Hematopoietic multipotent progenitor cell treated with erythropoietin and hydrocortisone succinate and interleukin-3 and kit ligand, for 17 days (in vitro differentiated cells): ENCODE measurements around the gene RYR3.

ENCODE experiments used
- DNase-seq: peaks from one replicate; pipeline ENCODE4 v3.0.0-alpha.2; 2015; ENCODE audit warnings: low spot score

Gene RYR3

DNA sequence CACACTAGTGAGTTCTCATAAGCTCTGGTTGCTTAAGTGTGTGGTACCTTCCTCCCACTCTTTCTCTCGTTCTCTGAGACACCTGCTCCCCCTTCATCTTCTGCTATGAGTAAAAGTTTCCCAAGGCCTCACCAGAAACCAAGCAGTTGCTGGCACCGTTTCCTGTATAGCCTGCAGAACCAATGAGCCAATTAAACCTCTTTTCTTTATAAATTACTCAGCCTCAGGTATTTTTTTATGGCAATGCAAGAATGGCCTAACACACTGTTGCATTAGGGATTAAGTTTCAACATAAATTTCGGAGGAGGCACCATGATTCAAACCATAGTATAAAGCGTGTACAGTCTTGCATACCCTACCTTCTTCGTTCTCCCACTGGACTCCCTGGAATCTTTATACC, 405.3 kb downstream of the RYR3 start:
- no peak for DNase-seq

DNA sequence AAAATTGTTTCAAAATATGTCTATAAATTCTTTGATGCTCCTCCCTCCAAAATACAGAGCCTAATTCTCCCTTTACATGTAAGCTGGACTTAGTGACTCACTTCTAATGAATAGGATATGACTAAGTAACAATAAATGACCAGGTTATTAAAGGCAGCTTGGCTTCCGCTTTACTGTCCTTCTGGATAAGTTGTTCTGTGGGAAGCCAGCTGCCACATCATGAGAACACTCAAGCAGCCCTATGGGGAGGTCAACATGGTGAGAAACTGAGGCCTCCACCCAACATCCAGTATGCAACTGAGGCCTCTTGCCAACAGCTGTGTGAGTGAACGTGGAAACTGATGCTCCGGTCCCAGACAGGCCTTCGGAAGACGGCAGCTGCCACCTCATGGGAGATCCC, 410.2 kb downstream of the RYR3 start:
- DNase-seq = no peak

DNA sequence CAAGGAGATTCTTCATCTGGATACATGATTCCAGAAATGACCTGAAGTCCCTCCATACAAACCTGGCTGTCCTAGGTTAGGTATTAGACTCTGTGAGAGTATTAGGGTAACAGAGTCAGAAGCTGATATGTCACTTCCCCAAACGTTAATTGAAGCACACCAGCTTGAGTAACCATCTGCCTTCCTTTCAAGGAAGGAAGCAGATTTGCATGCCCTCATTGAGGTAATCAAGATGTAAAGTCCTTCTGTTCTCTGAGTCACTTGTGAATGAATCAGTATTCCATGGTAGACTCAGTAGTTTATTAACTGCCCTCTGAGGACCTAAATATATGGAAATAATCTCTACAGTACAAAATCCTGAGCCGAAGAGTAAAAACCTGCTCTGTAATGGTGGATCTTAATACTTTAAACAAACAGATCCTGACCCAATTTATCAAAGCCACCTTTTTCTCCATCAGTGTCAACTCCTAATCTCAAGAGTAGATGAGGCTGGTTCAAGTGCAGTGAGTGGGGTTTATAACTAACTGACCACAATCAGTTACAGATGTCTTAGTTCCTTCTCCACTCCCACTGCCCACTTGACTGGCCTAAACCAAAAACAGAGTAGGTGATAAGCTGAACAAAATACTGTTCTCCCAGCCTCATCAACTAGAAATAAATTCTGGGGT, 411.4 kb downstream of the RYR3 start:
- no peak for DNase-seq

DNA sequence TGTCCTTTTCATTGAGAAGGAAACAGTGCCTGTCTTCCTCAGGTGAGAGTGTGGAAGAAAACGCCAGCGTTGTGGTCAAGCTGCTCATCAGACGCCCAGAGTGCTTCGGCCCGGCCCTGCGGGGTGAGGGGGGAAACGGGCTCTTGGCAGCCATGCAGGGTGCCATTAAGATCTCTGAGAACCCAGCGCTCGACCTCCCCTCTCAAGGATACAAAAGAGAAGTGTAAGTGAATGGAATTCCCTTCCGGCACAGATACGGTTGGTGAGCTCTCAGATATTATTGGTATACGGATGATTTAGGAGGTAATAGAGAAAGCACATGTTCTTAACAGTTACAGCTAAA, 411.9 kb downstream of the RYR3 start:
- DNase-seq = no peak

DNA sequence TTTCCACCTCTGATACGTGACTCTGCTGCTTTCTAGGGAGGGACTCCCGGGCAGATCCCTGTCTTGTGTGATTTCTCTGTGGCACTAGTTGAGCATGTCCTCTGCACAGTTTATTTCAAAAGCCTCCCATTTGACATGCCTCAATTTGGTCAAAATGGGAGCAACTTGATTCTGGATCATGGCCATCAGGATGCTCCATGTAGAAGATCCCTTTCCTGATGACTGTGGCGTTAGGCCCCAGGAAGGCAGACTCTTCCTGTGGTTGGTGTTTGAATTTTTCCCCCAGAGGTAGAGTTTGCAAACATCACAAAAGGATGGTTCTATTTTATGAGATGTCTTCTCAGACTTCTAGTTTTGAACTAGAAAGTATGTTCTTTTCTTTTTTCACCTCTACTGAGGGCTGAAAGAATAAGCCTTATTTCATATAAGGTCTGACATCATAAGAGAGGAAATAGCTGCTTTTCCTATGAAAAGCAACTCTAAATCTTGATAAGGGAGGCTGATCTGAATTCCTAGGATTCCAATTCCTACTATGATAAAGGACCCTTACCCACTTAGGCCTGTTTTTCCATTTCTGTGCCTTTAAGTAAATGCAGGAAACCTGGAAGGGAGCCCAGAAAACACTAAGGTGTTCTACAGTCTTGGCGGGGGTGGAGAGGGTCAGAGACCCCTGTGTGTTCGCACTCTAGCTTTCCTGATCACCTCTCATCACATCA, 413.7 kb downstream of the RYR3 start:
- no peak for DNase-seq

DNA sequence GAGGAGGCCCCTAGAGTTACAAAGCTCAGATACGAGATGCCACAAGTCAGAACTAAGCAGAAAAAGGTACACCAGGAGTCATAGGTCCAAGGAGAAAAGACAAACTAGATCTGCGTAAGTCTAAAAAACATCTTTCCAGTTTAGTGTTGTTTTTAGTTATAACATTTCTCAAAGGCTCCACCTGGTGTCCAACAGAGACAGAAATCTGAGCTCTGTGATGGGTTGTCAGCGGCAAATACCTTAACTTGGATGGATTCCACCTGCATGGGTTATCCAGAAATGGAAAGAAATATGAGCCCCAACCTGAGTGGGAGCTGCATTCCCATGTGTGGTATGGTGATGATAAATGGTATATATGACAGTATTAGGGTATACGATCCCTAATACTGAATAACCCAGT, 418.9 kb downstream of the RYR3 start:
- no peak for DNase-seq

DNA sequence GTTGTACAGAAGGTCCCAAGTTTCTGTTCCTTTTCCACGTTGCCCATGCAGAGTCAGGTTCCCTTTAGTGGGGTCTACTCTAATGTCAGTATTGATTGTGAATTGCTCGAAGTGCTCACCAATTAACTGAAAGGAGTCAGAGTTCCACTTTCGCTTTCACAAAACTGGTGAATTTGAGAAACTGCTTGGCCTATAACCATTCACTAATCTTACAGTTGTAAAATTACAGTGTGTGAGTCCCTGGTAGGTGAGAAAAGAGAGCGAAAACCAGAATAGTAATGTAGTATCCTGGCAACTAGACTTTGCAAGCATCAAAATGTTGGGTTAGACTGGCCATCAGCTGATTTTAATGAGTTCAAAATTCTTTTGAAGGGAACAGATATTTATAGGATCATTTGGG, 420.0 kb downstream of the RYR3 start:
- DNase-seq = no peak

DNA sequence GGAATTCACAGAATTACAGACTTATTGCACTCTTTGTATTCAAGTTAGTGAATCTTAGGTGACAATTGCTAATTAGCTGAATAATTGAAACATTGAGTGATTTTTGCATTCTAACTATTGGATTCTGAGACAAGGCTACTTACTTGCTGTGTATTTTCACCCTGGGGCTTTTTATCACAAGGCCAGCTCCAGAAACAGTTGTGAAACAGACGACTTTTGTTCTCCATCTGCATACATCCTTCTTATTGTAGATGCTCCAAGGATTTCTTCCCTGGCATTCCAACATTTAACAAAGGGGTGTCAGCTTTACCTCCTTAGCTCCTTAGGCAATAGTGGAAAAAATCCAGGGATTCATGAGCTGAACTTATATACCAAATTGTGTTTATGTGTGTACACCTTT, 424.4 kb downstream of the RYR3 start:
- DNase-seq = no peak

DNA sequence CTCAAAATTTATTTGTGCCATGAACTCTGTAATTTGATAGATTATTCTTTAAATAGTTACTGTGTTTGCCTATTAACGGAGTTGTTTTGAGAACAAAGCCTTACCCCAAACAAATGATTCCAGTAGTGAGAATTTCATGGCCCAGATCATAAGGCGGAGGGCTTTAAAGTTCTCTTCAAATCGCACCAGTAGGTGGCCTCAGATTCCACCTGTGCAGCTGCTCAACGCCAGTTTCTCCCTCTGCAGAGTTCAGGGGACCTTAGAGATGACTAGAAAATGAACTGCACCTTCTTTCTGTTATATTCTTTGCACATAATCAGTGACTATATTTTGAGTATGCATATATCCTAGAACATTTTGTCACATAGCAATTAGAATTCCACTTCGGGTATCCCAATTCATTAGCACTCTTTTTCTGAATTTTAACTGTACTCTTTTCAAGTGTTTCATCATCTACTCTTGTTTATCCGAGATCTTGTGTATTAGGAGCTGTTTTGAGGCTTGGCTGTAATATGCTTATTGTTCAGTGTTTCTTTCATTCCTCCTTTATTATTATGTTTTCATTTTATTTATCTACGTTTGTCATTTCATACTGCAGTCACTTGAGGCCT, 425.0 kb downstream of the RYR3 start:
- peak; percentile 21 for DNase-seq

DNA sequence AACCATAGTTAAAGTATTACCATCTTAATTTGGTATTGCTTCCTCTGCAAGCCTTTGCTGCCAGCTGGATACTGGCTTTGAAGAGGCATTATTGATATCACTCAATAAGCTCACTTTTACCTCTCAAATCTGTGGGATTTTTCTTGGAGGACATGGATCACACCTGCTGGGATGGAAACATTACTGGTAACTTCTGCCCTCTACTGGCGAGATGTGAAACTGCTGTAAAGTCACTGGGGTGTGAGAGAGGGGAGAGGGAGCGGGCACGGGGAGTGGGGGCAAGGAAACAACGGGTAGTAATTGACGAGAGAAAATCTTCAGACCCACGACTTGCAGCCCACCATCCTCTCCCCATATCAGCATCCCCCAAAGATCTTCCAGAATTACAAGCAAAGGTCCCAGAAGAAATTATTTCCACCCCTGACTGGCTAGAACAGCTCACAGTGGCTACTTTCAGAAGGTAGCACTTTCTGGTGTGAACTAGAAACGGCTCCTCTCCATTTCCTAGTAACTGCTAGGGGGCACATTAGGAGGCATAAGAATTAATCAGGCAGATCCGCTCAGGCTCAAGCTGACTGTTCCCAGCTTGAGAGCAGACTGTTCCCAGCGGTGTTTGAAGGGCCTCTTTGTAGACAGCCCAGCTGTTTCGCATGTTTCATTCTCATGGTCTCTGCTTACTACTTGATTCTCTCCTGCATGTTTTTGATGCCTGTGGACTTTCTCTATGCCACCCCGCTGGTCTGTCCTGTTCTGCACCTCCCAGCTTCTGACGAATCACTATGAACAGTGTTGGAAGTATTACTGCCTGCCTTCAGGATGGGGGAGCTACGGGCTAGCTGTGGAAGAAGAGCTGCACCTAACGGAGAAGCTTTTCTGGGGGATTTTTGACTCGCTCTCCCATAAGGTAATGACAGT, 427.2 kb downstream of the RYR3 start:
- DNase-seq = peak; percentile 48

DNA sequence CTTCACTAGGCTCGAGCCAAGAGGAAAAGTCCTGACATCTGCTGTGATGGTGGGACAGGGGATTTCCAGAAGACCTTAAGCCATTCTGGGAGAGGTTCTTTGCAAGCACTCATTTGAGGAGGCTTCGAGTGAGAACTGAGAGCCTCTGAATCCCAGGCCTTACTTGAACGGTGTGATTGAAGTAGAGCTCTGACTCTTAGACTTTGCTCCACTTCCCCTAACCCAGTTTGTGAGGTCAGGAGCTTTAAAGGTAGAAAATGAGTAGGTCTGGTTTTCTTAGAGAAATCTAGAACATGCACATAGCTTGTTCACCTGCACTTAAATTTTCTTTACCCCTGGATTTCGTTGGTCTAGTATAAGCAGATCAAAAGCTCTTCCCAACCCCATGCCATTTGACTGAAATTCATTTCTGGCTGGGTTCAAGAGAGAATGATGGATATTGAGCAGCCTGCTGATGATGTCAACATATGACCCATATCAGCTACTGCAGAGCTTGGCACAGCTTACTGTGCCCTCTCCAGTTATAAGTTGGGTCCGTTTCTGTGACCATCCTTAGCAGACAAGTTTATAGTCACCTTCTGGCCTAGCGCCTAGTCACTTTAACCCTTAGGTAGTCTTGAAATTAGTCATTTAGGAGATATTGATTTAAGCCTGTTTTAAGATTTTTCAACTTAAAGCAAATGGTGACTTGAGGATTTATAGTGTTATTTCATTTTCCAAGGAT, 428.3 kb downstream of the RYR3 start:
- DNase-seq = no peak

DNA sequence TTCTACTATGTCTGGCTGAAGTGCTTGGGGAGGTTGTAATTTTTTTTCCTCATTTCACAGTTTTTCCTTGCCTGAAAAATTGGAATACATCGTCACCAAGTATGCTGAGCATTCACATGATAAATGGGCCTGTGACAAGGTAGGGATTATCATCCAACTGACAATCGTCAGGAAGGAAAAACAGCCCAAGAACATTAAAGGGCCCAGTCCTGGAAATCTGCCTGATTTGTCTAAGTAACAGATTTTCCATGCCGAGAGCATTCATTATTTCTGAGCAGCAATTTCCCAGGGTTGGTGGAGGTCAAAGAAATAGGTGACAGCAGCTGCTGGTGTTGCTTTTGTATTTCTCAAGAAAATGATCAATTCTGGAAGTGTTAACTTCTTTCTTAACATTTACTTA, 431.5 kb downstream of the RYR3 start:
- DNase-seq = no peak

DNA sequence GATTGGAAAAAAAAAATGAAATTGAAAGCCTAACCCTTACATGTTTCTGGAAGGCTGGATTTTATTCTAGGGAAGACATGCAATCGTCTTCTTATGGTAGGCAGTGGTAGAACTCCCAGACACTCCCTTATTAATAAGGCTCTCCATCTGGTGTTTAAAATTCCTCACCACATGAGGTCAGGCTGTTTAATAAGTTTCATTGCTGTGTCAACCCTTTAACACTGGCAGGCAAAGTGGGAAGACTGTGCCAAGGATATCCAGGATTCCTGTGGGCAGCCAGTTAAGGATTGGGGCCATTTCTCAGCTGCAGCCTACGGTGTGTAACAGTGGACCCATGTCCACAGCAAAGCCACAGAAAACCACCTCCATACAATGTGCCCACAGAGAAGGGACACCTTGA, 432.0 kb downstream of the RYR3 start:
- no peak for DNase-seq

DNA sequence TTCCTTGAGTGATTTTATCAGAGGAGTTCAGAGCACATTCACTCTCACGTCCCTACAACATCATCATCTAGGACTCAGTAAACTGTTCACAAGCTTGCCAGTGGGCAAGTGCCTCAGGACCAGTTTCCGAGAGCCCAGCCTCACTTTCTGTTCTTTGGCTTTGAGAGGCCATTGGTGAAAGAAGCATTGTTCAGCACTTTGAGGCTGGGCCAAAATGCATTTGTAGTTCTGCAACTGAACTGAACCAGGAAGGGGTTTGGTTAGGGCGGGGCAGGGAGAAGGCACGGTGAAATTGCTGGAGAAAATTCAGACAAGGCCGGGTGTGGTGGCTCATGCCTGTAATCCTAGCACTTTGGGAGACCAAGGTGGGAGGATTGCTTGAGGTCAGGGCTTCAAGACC, 435.4 kb downstream of the RYR3 start:
- DNase-seq = no peak

DNA sequence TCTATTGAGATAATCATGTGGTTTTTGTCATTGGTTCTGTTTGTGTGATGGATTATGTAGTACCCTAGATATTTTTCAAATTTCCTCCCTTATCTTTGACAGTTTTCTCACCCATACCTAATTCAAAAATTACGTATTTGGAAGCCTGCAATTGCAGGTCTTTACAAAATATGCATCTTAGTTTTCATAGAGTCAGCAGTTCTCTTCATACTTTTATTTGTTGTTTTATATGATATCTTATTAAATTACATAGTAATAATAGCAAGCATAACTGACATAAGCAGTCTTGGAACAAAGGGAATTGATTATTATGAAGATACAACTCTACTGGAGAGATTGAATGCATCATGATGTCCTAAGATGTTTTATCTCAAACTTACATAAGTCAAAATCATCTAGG, 442.2 kb downstream of the RYR3 start:
- DNase-seq = no peak

DNA sequence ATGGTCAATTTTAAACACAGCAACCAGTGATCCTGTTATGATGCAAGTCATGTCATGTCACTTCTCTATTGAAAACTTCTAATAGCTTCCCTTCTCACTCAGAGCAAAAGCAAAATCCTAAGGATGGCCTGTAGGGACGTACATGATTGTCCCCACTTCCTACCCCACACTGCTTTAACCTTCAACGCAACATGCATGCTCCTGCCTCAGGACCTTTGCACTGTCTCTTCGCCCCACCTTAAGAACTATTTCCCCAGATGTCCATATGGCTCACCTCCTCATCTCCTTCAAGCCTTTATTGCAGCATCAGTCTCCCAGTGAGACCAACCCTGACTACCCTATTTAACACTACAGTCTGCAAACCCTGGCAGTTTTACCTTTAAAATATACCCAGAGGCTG, 443.5 kb downstream of the RYR3 start:
- no peak for DNase-seq

DNA sequence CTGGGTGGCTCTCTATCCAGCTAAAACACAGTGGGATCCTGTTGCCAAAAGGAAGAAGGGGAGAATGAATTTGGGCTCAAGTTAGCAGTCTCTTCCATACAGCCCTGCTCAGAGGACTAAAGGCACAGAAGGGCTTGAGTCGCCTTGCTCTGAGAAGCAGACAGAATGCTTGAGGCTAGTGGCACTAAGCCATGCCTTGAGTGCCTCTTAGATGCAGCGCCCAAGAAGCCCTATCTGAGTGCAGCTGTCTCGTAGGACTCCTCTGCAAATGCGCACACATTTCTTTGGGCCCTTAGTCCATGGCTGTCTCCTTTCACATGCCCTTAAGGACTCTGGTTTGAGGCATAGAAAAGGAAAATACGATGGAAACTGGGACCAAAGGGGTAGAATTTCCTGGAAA, 446.2 kb downstream of the RYR3 start:
- no peak for DNase-seq

DNA sequence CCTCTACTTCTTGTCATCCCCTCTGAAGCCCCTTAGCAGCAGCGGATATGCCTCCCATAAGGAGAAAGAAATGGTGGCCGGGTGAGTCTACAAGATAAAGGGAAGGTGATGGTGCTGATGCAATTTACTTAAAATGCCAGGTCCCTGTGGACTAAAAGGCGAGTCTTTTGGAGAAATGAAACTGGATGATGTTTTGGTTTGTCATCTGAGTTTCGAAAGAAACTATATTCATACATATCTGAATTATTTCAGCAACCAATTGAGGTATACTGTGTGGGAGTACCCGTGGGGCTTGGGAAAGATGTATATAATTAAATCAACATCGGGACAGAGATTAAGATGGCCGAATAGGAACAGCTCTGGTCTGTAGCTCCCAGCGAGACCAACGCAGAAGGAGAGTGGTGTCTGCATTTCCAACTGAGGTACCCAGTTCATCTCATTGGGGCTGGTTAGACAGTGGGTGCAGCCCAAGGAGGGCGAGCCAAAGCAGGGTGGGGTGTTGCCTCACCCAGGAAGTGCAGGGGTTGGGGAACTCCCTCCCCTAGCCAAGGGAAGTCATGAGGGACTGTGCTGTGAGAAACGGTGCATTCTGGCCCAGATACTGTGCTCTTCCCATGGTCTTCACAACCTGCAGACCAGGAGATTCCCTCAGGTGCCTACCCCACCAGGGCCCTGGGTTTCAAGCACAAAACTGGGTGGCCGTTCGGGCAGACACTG, 446.9 kb downstream of the RYR3 start:
- no peak for DNase-seq

DNA sequence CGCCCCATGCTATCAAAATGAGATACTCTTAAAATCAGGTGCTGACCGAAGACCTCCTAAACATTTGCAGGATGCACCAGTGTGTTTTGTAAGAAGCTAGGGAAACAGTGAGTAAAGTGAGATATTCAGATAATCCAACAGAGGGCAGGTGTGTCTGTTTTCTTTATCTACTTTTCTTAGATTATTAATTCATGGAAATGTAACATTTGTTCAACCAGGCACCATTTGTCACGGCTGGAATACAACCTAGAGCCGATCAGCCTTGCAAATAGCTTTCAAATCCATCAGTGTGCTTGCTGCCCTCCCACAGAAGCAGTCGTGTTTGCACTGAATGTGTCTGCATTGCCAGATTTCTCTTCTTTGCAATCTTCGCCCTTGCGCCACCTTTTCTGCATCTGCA, 455.6 kb downstream of the RYR3 start:
- DNase-seq = no peak

DNA sequence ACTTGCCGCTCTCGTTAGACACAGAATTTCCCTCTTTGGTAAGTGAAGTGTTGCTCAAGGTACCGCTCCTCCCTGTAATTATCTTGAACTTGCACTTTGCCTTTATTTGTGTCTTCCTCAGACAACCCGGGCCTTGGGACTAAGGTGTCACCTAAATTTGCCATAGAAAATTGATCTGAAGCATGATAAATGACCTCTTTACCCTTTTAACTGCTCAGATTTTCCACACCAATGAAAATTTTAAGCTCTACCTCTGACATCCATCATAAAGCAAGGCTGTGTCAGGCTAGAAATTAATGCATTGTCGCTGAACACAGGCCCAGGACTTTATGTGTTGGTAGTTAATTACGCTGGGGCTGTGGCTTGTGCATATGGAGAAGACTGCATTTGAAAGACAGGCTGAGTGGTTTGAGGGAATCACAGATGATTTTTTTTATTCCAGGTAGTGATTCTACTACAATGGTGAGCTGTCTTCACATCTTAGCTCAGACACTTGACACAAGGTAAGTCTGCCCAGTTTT, 458.0 kb downstream of the RYR3 start:
- no peak for DNase-seq

DNA sequence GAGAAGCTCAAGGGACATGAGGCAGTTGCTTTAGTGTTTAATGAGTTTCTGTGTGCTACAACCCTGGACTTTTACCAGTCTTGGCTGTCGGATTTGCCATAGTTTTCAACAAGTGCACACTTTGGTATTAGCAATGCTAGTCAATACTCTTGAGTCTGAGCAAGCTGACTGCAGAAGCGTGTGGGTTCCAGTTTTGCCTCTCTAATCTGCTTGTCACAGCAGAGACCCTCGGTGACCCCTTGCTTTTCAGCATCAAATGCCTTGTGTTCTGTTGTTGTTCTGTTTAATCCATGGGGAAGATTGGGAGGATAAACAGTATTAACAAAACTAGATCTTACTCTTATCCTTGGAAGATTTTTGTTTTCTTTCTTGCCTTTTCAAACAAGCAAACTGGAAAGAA, 463.2 kb downstream of the RYR3 start:
- no peak for DNase-seq
